GM21786 (cell line): ENCODE data around the gene PEAK1.

ENCODE experiments used
- ATAC-seq: cut with Tn5 transposase; IDR thresholded peaks from one replicate; pipeline ENCODE4 v1.9.1; 2021; ENCODE audit not compliant: unreplicated experiment

The PEAK1 gene

GRCh38 chr15:77069521-77070121 lies 350.3 kb downstream of the PEAK1 start:
- ATAC-seq, result no peak

GRCh38 chr15:77068633-77069032 lies 351.3 kb downstream of the PEAK1 start:
- ATAC-seq, result no peak

GRCh38 chr15:77067691-77068367 lies 352.1 kb downstream of the PEAK1 start:
- ATAC-seq, result no peak

- ATAC-seq, result no peak
Observed at GRCh38 chr15:77066971-77067690, 352.8 kb downstream of the PEAK1 start.

GRCh38 chr15:77064539-77065308 lies 355.2 kb downstream of the PEAK1 start:
- ATAC-seq, result no peak

GRCh38 chr15:77064063-77064462 lies 355.8 kb downstream of the PEAK1 start:
- no peak for ATAC-seq

GRCh38 chr15:77063249-77063648 lies 356.7 kb downstream of the PEAK1 start:
- ATAC-seq, result no peak

- no peak for ATAC-seq
Observed at GRCh38 chr15:77060546-77060945, 359.4 kb downstream of the PEAK1 start.

- ATAC-seq, result peak; percentile 61
Observed at GRCh38 chr15:77059786-77060361, 360.0 kb downstream of the PEAK1 start.

- ATAC-seq, result no peak
Observed at GRCh38 chr15:77058468-77058867, 361.4 kb downstream of the PEAK1 start.

GRCh38 chr15:77057685-77058084 lies 362.2 kb downstream of the PEAK1 start:
- no peak for ATAC-seq

- no peak for ATAC-seq
Observed at GRCh38 chr15:77057072-77057471, 362.8 kb downstream of the PEAK1 start.

GRCh38 chr15:77053709-77054108 lies 366.2 kb downstream of the PEAK1 start:
- ATAC-seq, result no peak

- ATAC-seq, result no peak
Observed at GRCh38 chr15:77052556-77052955, 367.3 kb downstream of the PEAK1 start.
